Panc1 (cell line): ENCODE data around the gene FOXK2. TPM values are rescaled to one million over a fixed set of nuclear protein-coding genes. Genes with fewer than 3 reads are reported as not detected.

Experiments
- ATAC-seq: fragments of 200-7000 bp; cut with Tn5 transposase; 2 replicates; pipeline ENCODE4 v1.9.1; 2020; ENCODE audit warnings: mild to moderate bottlenecking, moderate library complexity
- BruUV-seq: library from RNA; stranded (reverse); fragments of 400-500 nt; replicated peaks from 2 replicates; lab custom pipeline; 2021; lab: Mats Ljungman, UMichigan
- CTCF ChIA-PET: fragments of 300-600 bp; sonication (Branson Sonifier 250); formaldehyde crosslinking; loops from one replicate; lab custom pipeline; 2022; ENCODE audit warnings: antibody characterized with exemption; lab: Charles Lee
- POLR2A ChIA-PET: fragments of 300-600 bp; sonication (Branson Sonifier 250); formaldehyde crosslinking; loops from one replicate; lab custom pipeline; 2022; ENCODE audit warnings: antibody characterized with exemption; lab: Charles Lee
- DNase-seq: peaks from one replicate; pipeline ENCODE4 v3.0.0-alpha.2; 2010; ENCODE audit warnings: low read depth, low spot score
- H3K27ac ChIP-seq: 2 replicates; pipeline ENCODE4 v1.5.1; 2011; ENCODE audit warnings: mild to moderate bottlenecking, low read length, inconsistent platforms
- H3K27me3 ChIP-seq: fragments of 200-500 bp; sonication (Bioruptor generic); 2 replicates; pipeline ENCODE4 v1.6.0; 2014; ENCODE audit warnings: low read length, inconsistent platforms; ENCODE audit not compliant: control insufficient read depth, insufficient read depth
- H3K36me3 ChIP-seq: fragments of 200-500 bp; sonication (Bioruptor generic); 2 replicates; pipeline ENCODE4 v1.5.1; 2014; ENCODE audit warnings: inconsistent platforms, mild to moderate bottlenecking, low read length, moderate library complexity; ENCODE audit not compliant: control insufficient read depth, insufficient read depth
- H3K4me1 ChIP-seq: 2 replicates; pipeline ENCODE4 v1.5.1; 2011; ENCODE audit warnings: inconsistent platforms, mild to moderate bottlenecking, low read length, moderate library complexity; ENCODE audit not compliant: control insufficient read depth, insufficient read depth
- H3K4me3 ChIP-seq, 2 experiments: 2 replicates each; pipeline ENCODE4 v1.5.1; 2011 to 2012; ENCODE audit warnings: low read depth in 2 of 2, low read length in 2 of 2, mild to moderate bottlenecking in 2 of 2, inconsistent platforms in 1 of 2, moderate library complexity in 1 of 2
- H3K9me3 ChIP-seq: fragments of 200-500 bp; sonication (Bioruptor generic); 2 replicates; pipeline ENCODE4 v1.5.1; 2014; ENCODE audit warnings: low read depth, mild to moderate bottlenecking, inconsistent platforms, low read length, moderate library complexity; ENCODE audit not compliant: control insufficient read depth, insufficient read depth
- CTCF ChIP-seq: fragments of 450-650 bp; IDR thresholded peaks from 2 replicates; pipeline ENCODE4 v1.5.1; 2017; ENCODE audit warnings: mild to moderate bottlenecking
- POLR2AphosphoS5 ChIP-seq: IDR thresholded peaks from 2 replicates; pipeline ENCODE4 v1.6.1; 2012; ENCODE audit warnings: mild to moderate bottlenecking, low read depth, low read length, moderate library complexity
- REST ChIP-seq, 2 experiments: IDR thresholded peaks; 2 replicates each; pipeline ENCODE4 v1.6.1; 2011 to 2012; ENCODE audit warnings: low read depth in 2 of 2, control low read depth in 1 of 2, low read length in 1 of 2, mild to moderate bottlenecking in 1 of 2, moderate library complexity in 1 of 2; ENCODE audit not compliant: insufficient read depth in 1 of 2
- SIN3A ChIP-seq: IDR thresholded peaks from 2 replicates; pipeline ENCODE4 v1.6.1; 2012; ENCODE audit warnings: low read depth, mild to moderate bottlenecking, low read length, moderate library complexity, borderline replicate concordance; ENCODE audit not compliant: insufficient read depth
- TCF7L2 ChIP-seq: IDR thresholded peaks from 2 replicates; pipeline ENCODE4 v1.6.1; 2011; ENCODE audit warnings: mild to moderate bottlenecking, low read depth, low read length, inconsistent platforms
- in situ Hi-C: cut with HindIII; loops from 2 replicates; pipeline ENCODE4 v1.10.0; 2016; ENCODE audit warnings: low sequenced_read_pairs, low pct_unique_long_range_greater_than_20kb
- intact Hi-C: fragments of 100-400 bp; cut with micrococcal nuclease; formaldehyde crosslinking; loops from one replicate; pipeline ENCODE4 v1.10.0; 2022; ENCODE audit not compliant: unreplicated experiment
- total RNA-seq: library from RNA; stranded (reverse); gene quantifications from one replicate; pipeline ENCODE4 v1.2.1, GENCODE V29; 2021; ENCODE audit not compliant: unreplicated experiment

The FOXK2 gene
- total RNA-seq, 1 experiment from 2014 or later: 143 TPM

- in situ Hi-C loops: no loop called here
- Histone ChIP-seq H3K9me3 (no peaks in the 10 kb centered on the region), H3K4me1 (no peaks in the 10 kb centered on the region), H3K27me3 (no peaks in the 10 kb centered on the region), H3K36me3 (peaks cover 16% of the 10 kb centered on the region), H3K27ac (no peak overlapping the region), H3K4me3 (no peak overlapping the region)
- intact Hi-C loops: no loop called here
- BruUV-seq: no TSS peak
- no peak for TF ChIP-seq SIN3A
- TF ChIP-seq REST (IDR thresholded peaks at IDR 0.05; ENCODE audit: insufficient read depth in 1 of 2, low read depth in 2 of 2, low read length in 1 of 2): no peak
- no peak for TF ChIP-seq POLR2AphosphoS5
- no peak for TF ChIP-seq CTCF
- no peak for TF ChIP-seq TCF7L2
- ChIA-PET CTCF (no interaction called here), POLR2A (no interaction called here)
- ATAC-seq: no peak
- DNase-seq: no peak
Observed at GRCh38 chr17:82602487-82602886, 83.0 kb downstream of the FOXK2 start.

- BruUV-seq: no TSS peak
- peaks cover 16% of the 10 kb centered on the region for H3K36me3 ChIP-seq
- H3K9me3 ChIP-seq: no peaks in the 10 kb centered on the region
- intact Hi-C loops (no loop called here), in situ Hi-C loops (no loop called here)
- CTCF ChIA-PET: no interaction called here
- POLR2A ChIA-PET: no interaction called here
- ATAC-seq (no peak), DNase-seq (no peak)
- H3K27me3 ChIP-seq: no peaks in the 10 kb centered on the region
- H3K4me3 ChIP-seq: no peak overlapping the region
- H3K4me1 ChIP-seq: no peaks in the 10 kb centered on the region
- TF ChIP-seq CTCF (no peak), SIN3A (no peak), TCF7L2 (no peak), POLR2AphosphoS5 (no peak), REST (IDR thresholded peaks at IDR 0.05; ENCODE audit: insufficient read depth in 1 of 2, low read depth in 2 of 2, low read length in 1 of 2) (no peak)
- H3K27ac ChIP-seq: no peak overlapping the region
Observed at GRCh38 chr17:82602986-82603710, 83.6 kb downstream of the FOXK2 start.
